Esophagus squamous epithelium (tissue), 5 donors: ENCODE data around the gene CDC14B. TPM values are rescaled to one million over a fixed set of nuclear protein-coding genes. Genes with fewer than 3 reads are reported as not detected.

ENCODE experiments used
- DNase-seq: peaks from one replicate; lab custom pipeline; 2025; lab: John Stamatoyannopoulos, UW
- H3K27ac ChIP-seq, 4 donors: fragments of 200-600 bp; sonication (generic); one replicate each; pipeline ENCODE4 v1.5.1; 2016 to 2019; ENCODE audit warnings: mild to moderate bottlenecking in 1 of 4
- H3K27me3 ChIP-seq, 4 donors: fragments of 200-600 bp; sonication (generic); 1 replicate in 3 of 4; 2 replicates in 1 of 4; pipeline versions ENCODE4 v1.5.1 to v1.6.0; 2017 to 2021; ENCODE audit warnings: antibody characterized with exemption in 1 of 4
- H3K36me3 ChIP-seq, 3 donors: fragments of 200-600 bp; sonication (generic); one replicate each; pipeline ENCODE4 v1.5.1; 2016 to 2019
- H3K4me1 ChIP-seq, 3 donors: fragments of 200-600 bp; sonication (generic); one replicate each; pipeline ENCODE4 v1.5.1; 2017 to 2019
- H3K4me3 ChIP-seq, 4 donors: fragments of 200-600 bp; sonication (generic); 1 replicate in 3 of 4; 2 replicates in 1 of 4; pipeline ENCODE4 v1.5.1; 2016 to 2019; ENCODE audit warnings: mild to moderate bottlenecking in 2 of 4, moderate library complexity in 1 of 4
- H3K9me3 ChIP-seq, 3 donors: fragments of 200-600 bp; sonication (generic); one replicate each; pipeline ENCODE4 v1.5.1; 2016 to 2019
- CTCF ChIP-seq, 6 experiments: fragments of 450-650 bp in 4 of 6; fragments of 200-600 bp in 2 of 6; sonication (generic) in 2 of 6; IDR thresholded peaks; one replicate each; pipeline ENCODE4 v1.5.1; 2016 to 2019; ENCODE audit warnings: antibody characterized with exemption in 6 of 6, mild to moderate bottlenecking in 4 of 6, moderate library complexity in 4 of 6
- POLR2A ChIP-seq, 4 donors: fragments of 450-650 bp; IDR thresholded peaks; one replicate each; pipeline ENCODE4 v1.6.1; 2017; ENCODE audit warnings: antibody characterized with exemption in 4 of 4, mild to moderate bottlenecking in 4 of 4, moderate library complexity in 3 of 4
- WGBS, 2 donors: methylation state at CpG; one replicate each; pipeline ENCODE4 v1.1.5; 2018; 5-methylcytosine and 5-hydroxymethylcytosine counted together
- intact Hi-C: fragments of 100-400 bp; cut with DNase I; formaldehyde crosslinking; loops from one replicate; pipeline ENCODE4 v1.15.0; 2022
- total RNA-seq, 4 donors: library from RNA; depleted of rRNA; stranded (reverse); fragments of >200 nt; gene quantifications; one replicate each; pipeline ENCODE4 v1.1.0, GENCODE V29; 2016
- donor health status: DM: yes; HTN: yes; CAD: no.

The CDC14B gene
- total RNA-seq, 4 donors from 2014 or later = 2.7 to 14.8 (median 9.1) TPM

- no peak overlapping the region for H3K4me3 ChIP-seq
- intact Hi-C loops = no loop called here
- 84 to 88% methylated on average over 3 to 4 of the region's 12 CpGs for WGBS, 2 donors
- no peaks in the 10 kb centered on the region for H3K27me3 ChIP-seq
- no peak overlapping the region for H3K27ac ChIP-seq
- no peaks in the 10 kb centered on the region for H3K9me3 ChIP-seq
- DNase-seq = no peak
- TF ChIP-seq CTCF (IDR thresholded peaks at IDR 0.05) (no peak), POLR2A (IDR thresholded peaks at IDR 0.05) (no peak)
- H3K4me1 ChIP-seq = peaks cover 0 to 36% (median 24%) of the 10 kb centered on the region in 3 donors
- peaks cover 0 to 62% (median 0%) of the 10 kb centered on the region in 3 donors for H3K36me3 ChIP-seq
Measured at GRCh38 chr9:96489482-96489979, 130.1 kb downstream of the CDC14B start.

- intact Hi-C loops = no loop called here
- no peak for TF ChIP-seq CTCF (IDR thresholded peaks at IDR 0.05)
- Histone ChIP-seq H3K4me3 (no peak overlapping the region), H3K4me1 (peaks cover 0 to 36% (median 28%) of the 10 kb centered on the region in 3 donors), H3K27ac (peak overlapping the region in 3 of 4 donors; percentile 38 to 73 (median 53)), H3K36me3 (peaks cover 0 to 61% (median 0%) of the 10 kb centered on the region in 3 donors), H3K9me3 (no peaks in the 10 kb centered on the region), H3K27me3 (no peaks in the 10 kb centered on the region)
- 51 to 73% methylated on average over 10 of the region's 10 CpGs for WGBS, 2 donors
- no peak for DNase-seq
Measured at GRCh38 chr9:96487949-96488348, 131.7 kb downstream of the CDC14B start.

GRCh38 chr9:96487029-96487396 is 132.6 kb downstream of the CDC14B start:
- no peak overlapping the region for H3K4me3 ChIP-seq
- H3K36me3 ChIP-seq = peaks cover 0 to 56% (median 0%) of the 10 kb centered on the region in 3 donors

GRCh38 chr9:96486386-96487028 is 133.1 kb downstream of the CDC14B start:
- peaks cover 0 to 51% (median 0%) of the 10 kb centered on the region in 3 donors for H3K36me3 ChIP-seq
- H3K4me3 ChIP-seq = no peak overlapping the region
- 52 to 59% methylated on average over 7 of the region's 7 CpGs for WGBS, 2 donors
- H3K27ac ChIP-seq = peak overlapping the region; percentile 27 to 87 (median 69)
- TF ChIP-seq POLR2A (IDR thresholded peaks at IDR 0.05) (no peak), CTCF (IDR thresholded peaks at IDR 0.05) (no peak)
- no peak for DNase-seq
- no peaks in the 10 kb centered on the region for H3K9me3 ChIP-seq
- no peaks in the 10 kb centered on the region for H3K27me3 ChIP-seq
- intact Hi-C loops = no loop called here
- H3K4me1 ChIP-seq = peaks cover 0 to 29% (median 28%) of the 10 kb centered on the region in 3 donors

More at GRCh38 chr9:96487029-96487396, 132.6 kb downstream of the CDC14B start:
- peak overlapping the region; percentile 27 to 87 (median 69) for H3K27ac ChIP-seq
- H3K4me1 ChIP-seq = peaks cover 0 to 33% (median 28%) of the 10 kb centered on the region in 3 donors
- no peaks in the 10 kb centered on the region for H3K27me3 ChIP-seq
- no peaks in the 10 kb centered on the region for H3K9me3 ChIP-seq
- TF ChIP-seq CTCF (IDR thresholded peaks at IDR 0.05) (no peak), POLR2A (IDR thresholded peaks at IDR 0.05) (no peak)
- no peak for DNase-seq
- intact Hi-C loops = no loop called here
- 50 to 59% methylated on average over 1 of the region's 1 CpG for WGBS, 2 donors

GRCh38 chr9:96485280-96485679 is 134.4 kb downstream of the CDC14B start:
- H3K36me3 ChIP-seq = peaks cover 0 to 39% (median 0%) of the 10 kb centered on the region in 3 donors
- no peaks in the 10 kb centered on the region for H3K27me3 ChIP-seq
- no peaks in the 10 kb centered on the region for H3K9me3 ChIP-seq
- intact Hi-C loops = no loop called here
- H3K4me3 ChIP-seq = no peak overlapping the region
- peak overlapping the region in 2 of 4 donors; percentile 66 to 73 for H3K27ac ChIP-seq
- 85 to 91% methylated on average over 13 to 16 of the region's 16 CpGs for WGBS, 2 donors
- TF ChIP-seq CTCF (IDR thresholded peaks at IDR 0.05) (no peak), POLR2A (IDR thresholded peaks at IDR 0.05) (no peak)
- H3K4me1 ChIP-seq = peaks cover 0 to 29% (median 28%) of the 10 kb centered on the region in 3 donors
- no peak for DNase-seq
